Fibroblast of the aortic adventitia (primary cell): ENCODE measurements around the gene NKX1-1. TPM values are rescaled to one million over a fixed set of nuclear protein-coding genes. Genes with fewer than 3 reads are reported as not detected.

Experiments
- DNase-seq: peaks from one replicate; pipeline ENCODE4 v3.0.0-alpha.2; 2010; ENCODE audit warnings: low read depth
- H3K4me3 ChIP-seq: 2 replicates; pipeline ENCODE4 v1.5.1; 2011; ENCODE audit warnings: low read depth, mild to moderate bottlenecking, control low read depth, low read length, moderate library complexity
- CTCF ChIP-seq: IDR thresholded peaks from 2 replicates; pipeline ENCODE4 v1.5.1; 2011; ENCODE audit warnings: mild to moderate bottlenecking, low read length, control low read depth, inconsistent platforms; ENCODE audit not compliant: insufficient read depth
- total RNA-seq: library from RNA; depleted of rRNA; stranded (reverse); fragments of >200 nt; gene quantifications from 2 replicates; pipeline ENCODE4 v1.2.3, GENCODE V29; 2012; ENCODE audit warnings: low replicate concordance

NKX1-1 gene
- total RNA-seq, 1 donor: not detected

GRCh38 chr4:1408418-1408817 is 2.2 kb upstream of the NKX1-1 start:
- H3K4me3 ChIP-seq: no peak overlapping the region
- no peak for TF ChIP-seq CTCF
- DNase-seq: no peak

- no peak overlapping the region for H3K4me3 ChIP-seq
- no peak for TF ChIP-seq CTCF
- no peak for DNase-seq
Observed at GRCh38 chr4:1407657-1408333, 1.6 kb upstream of the NKX1-1 start.

DNA sequence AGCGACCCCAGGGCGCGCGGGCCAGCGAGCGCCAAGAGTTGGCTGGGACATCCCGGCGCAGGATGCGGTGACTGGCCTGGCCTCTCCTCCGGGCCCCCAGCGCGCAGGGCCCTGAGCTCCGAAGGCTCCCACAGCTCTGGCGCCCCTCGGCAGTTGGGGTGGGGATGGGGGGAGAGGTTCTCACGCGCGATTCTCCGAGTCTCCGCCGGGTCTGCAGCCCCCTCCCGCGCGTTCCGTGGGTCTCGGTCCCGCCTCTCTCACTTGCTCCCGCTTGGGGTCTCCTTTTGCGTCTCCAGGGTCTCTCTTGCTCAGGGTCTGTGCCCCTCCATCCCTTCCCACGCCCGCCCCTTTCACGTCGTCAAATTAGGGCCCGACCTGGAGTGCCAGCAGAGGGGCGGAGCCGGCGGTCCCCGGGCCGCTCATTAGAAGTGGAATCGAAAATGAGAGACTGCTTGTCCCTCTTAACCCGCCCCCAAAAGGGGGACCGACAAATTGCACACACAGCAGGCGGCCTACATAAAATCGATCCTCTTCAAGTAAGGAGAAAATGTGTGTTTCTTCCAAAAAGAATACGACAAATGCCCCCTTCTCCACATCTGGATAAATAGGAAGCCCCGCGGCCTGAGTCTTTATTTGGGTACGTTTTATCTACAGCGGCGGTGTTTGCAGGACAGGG is 877 bp upstream of the NKX1-1 start:
- no peak for TF ChIP-seq CTCF
- no peak overlapping the region for H3K4me3 ChIP-seq
- no peak for DNase-seq

GRCh38 chr4:1405636-1406393 is 427 bp downstream of the NKX1-1 start:
- TF ChIP-seq CTCF: no peak
- no peak overlapping the region for H3K4me3 ChIP-seq
- no peak for DNase-seq

DNA sequence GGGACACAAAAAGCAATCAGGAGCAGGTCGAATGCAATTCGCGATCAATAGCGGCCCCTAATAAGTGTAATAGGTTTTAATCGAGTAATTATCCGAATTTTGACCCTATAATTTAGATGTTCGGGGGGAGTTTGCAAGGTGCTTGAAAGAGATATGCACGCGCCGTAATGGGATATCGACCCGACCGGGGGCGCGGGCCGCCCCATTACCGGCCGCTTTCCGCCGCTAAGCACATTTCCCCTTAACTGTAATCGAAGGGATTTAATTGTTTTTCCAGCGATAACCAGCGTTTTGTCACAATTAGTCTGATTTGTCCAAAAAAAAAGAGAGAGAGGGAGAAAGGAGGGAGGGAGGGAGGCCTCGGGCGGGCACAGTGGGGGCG is 997 bp downstream of the NKX1-1 start:
- no peak for TF ChIP-seq CTCF
- no peak overlapping the region for H3K4me3 ChIP-seq
- DNase-seq: no peak

DNA sequence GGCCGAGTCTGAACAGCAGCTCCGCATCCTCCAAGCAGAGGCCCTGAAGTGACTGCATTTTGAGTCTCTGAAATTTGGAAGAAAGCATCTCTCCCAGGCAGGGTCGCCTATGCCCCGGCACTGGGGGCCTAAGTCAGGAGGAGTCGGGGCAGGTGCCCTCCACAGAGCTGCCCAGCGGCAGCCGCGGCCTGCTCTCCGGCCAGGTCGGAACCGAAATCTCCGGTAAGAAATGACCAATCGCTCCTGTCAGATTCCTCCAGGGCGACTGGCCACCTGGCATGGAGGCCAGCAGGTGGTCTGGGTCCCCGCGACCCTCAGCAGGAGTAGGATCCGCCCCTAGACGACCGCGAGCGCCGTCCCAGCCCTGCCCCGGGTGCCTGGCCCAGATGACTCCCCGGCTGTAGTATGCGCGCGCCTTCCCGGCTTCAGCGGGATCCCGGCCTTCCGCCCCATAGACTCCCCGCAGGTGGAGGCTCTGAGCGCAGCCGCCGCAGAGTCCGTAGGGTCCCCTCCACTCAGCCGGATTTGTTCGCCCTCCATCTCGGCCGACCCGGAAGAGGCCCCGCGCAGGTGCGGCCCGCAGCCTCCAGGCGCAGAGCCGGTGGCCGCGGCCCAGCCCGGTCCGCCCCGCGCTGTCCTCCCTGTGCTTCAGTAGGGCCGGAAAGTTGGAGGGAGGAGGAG is 1.5 kb downstream of the NKX1-1 start:
- no peak for TF ChIP-seq CTCF
- DNase-seq: no peak
- H3K4me3 ChIP-seq: no peak overlapping the region
